Measurements from ENCODE around the gene CASP8.

DNA sequence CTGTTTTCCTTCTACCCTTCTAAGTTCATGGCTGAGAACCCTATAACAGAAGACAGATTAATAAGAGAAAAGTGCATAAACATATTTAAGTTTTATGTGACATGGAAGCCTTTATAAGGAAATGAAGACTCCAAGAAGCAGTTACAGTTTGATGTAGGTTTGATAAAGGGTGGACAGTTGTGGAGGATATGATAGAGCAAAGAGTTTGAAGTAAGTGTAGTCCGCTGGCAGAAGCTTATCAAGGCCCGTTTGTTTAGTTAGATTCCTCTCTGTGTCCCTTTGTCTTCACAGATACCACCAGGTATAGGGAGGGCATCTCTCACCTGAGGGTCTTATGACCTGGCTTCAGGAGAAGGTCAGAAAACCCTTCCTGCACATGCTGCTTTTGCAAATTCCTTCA is 10.4 kb upstream of the CASP8 start:
- no peak for TF ChIP-seq BHLHE40 (IDR thresholded peaks at IDR 0.05; ENCODE audit: borderline replicate concordance)
- no peak for TF ChIP-seq ARNT (IDR thresholded peaks at IDR 0.05)
- no peak for TF ChIP-seq SP1 (IDR thresholded peaks at IDR 0.05)
- no peak for TF ChIP-seq HDGF (IDR thresholded peaks at IDR 0.05; ENCODE audit: borderline replicate concordance)
- TF ChIP-seq FOXK2 (IDR thresholded peaks at IDR 0.05): no peak
- no peak for TF ChIP-seq SUZ12 (IDR thresholded peaks at IDR 0.05)
- TF ChIP-seq NFRKB (IDR thresholded peaks at IDR 0.05): no peak
- no peak for TF ChIP-seq CTBP1 (IDR thresholded peaks at IDR 0.05; ENCODE audit: borderline replicate concordance)
- no peak for TF ChIP-seq ELF4 (IDR thresholded peaks at IDR 0.05)
- no peak for TF ChIP-seq FOXM1 (IDR thresholded peaks at IDR 0.05; ENCODE audit: borderline replicate concordance)

All from HEK293T (cell line).